SH-SY5Y (cell line): ENCODE data around the gene CCDC121.

Experiments used
- GATA2 ChIP-seq: IDR thresholded peaks from 2 replicates; pipeline ENCODE4 v1.6.1; 2011; ENCODE audit warnings: mild to moderate bottlenecking, low read depth, low read length
- GATA3 ChIP-seq: IDR thresholded peaks from 2 replicates; pipeline ENCODE4 v1.6.1; 2011; ENCODE audit warnings: low read depth, mild to moderate bottlenecking, low read length, moderate library complexity

Gene CCDC121

DNA sequence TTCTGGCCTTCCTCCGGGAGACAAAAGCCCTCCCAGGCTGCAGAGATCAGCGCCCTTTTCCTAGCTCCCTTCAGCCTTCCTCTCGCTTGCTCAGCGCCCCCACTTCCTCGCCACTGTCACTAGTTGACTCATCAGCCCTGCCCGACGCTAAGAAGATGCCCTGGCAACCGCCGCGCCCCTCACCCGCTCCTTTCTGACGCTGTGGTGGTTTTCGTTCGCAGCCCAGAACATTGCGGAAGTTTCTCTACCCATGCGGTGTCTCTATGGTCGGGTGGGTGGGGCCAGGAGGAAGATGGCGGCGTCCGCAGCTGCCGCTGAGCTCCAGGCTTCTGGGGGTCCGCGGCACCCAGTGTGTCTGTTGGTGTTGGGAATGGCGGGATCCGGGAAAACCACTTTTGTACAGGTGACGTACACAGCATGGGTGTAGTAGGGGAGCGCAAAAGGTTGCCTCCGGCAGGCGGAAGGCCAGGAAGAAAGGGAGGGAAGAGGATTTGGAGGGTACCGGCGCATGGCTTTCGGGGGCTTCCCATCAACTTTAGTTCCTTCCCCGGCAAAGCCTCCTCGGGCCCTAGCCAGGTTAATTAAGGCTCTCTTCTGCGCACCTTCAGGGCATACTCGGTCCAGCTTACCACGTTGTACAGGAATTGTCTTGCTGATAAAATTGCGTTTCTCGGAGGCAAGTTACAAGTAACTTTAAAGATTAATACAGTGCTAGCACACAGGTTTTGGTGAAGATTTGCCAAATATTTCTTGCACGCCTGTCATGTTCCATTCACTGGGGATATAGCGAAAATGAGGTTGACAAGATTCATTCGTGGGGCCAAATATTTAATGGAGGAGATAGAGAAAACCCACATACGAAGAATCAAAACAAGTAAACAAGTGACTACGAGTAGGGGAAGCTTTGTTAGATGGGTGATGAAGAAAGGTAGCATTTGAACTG is at the start of gene CCDC121, which contains the start of gene GPN1:
CCDC121 (minus strand) TSS at position 246 of the 943 bp plus-strand sequence. CDS start 1,213 bp downstream, outside the sequence.
GPN1 (plus strand) TSS at position 284 of the 943 bp plus-strand sequence; CDS start at position 293, 9 bp downstream.
- TF ChIP-seq GATA3 = no peak
- TF ChIP-seq GATA2 = no peak

DNA sequence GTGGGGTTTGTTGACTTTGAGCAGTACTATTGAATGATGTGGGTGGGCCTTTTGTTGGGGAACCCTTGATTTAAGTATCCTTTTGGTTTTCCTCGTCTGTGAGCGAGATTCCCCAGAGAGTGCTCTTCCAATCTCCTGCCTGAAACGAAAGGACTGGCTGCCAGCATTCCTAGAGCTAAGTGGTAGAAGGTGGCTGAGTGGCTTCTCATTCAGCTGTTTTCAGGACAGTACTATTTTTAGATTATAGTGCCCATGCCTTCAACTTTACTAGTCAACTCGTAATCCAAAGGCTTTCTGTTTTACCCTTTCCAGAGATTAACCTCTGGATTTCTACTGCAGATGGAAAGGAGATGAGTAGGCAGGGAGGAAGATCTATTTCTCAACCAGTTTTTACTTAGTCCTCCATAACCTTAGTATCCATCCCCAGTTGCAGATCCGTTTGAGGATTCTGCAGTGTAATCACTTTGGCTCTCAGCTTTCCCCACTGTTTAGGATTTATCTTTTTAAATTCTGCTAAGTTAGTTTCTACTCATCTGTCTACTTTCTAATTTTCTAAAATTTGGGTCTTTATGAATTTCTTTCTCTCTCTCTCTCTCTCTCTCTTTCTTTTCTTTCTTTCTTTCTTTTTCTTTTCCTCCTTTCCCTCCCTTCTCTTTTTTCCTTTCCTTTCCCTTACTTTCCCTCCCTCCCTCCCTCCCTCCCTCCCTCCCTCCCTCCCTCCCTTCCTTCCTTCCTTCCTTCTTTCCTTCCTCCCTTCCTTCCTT is 44.1 kb upstream of the CCDC121 start:
- TF ChIP-seq GATA3 (no peak), GATA2 (no peak)

GRCh38 chr2:27671235-27671634 is 42.4 kb upstream of the CCDC121 start:
- TF ChIP-seq GATA2 = no peak

DNA sequence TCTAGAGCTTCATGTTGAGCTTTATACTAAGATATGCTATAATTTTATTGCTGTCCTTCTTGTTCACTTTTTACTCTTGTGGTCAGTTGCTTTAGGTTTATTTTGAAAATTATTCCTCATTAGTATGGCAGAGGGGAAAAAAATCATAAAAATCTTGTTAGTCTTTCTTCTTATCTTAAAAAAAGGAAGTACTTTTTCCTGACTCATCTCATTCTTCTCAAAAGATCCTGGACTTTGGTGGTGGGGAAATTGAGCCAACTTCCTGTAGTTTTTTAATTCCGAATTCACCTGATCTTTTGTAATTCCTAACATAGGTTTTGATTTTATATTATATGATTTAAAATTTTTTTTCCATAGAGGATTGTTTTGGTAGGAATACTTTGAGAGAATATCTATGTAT is 38.6 kb upstream of the CCDC121 start:
- TF ChIP-seq GATA3 (no peak), GATA2 (no peak)

DNA sequence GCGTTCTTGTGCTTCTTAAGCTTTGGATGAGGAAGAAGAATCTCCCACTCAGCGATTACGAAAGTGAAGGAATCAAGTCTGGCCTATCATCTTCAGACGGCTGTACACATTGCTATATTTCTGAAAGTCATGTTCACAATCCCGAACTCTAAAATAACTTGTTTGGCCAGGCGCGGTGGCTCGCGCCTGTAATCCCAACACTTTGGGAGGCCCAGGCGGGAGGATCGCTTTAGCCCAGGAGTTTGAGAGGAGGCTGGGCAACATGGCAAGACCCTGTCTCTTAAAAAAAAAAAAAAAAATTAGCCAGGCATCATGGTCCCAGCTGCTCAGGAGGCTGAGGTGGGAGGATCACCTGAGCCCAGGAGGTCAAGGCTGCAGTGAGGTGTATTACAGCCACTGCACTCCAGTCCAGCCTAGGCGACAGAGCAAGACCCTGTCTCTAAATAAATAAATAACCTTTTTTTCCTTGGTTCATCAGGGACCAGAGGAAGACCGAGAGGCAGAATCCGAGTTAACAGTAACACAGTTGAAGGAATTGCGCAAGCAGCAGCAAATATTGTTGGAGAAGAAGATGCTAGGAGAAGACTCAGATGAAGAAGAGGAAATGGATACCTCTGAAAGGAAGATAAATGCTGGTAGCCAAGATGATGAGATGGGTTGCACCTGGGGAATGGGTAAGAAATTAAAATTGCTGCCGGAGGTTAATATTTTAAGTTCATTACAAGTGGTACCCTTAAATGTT is 36.0 kb upstream of the CCDC121 start:
- no peak for TF ChIP-seq GATA3
- no peak for TF ChIP-seq GATA2

DNA sequence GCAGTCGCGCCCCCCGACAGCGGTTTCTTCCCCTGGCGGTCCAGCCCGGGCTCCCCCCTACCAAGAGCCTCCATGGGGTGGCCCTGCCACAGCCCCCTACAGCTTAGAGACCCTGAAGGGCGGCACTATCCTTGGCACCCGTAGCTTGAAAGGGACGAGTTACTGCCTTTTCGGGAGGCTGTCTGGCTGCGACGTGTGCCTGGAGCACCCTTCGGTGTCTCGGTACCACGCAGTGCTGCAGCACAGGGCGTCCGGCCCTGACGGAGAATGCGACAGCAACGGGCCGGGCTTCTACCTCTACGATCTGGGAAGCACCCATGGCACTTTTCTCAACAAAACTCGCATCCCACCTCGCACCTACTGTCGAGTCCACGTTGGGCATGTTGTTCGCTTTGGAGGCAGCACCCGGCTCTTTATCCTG is 35.4 kb upstream of the CCDC121 start:
- TF ChIP-seq GATA3 = no peak
- no peak for TF ChIP-seq GATA2

DNA sequence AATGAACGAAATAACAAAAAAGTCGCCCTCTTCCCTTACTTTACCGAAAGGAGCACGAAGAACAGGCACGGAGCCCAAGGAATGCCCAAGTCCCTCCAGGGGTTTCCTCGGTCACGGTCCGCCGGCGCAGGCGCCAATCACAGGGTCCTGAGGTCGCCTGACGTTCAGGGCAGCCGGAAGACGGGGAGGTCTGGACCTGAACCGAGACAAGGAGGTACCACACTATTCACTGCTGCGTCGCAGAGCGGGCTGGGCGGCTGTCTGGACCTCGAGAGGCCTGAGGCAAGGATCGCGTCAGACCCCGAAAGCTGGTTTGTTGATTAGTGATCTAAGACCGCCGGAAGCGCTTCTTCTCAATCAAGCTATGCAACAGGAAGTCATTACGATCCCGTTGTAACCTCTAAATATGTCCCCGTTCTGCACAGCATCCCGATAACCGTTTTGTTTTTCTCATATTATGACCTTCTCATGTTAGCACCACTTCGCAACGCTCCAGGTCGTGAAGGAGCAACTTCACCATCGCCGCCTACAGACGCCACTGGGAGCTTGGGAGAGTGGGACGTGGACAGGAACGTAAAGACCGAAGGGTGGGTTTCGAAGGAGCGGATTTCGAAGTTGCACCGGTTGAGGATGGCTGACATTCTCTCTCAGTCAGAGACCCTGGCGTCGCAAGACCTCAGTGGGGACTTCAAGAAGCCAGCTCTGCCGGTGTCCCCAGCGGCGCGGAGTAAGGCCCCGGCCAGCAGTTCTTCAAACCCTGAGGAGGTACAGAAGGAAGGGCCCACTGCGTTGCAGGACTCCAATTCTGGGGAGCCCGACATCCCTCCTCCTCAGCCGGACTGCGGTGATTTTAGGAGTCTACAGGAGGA is 34.7 kb upstream of the CCDC121 start, which contains the start of the genes SLC4A1AP and SUPT7L:
SLC4A1AP (plus strand) TSS at position 605 of the 869 bp plus-strand sequence; CDS start at position 631, 26 bp downstream.
SUPT7L (minus strand) TSS at position 330 of the 869 bp plus-strand sequence. CDS start 1,422 bp downstream, outside the sequence.
- TF ChIP-seq GATA2 = peak; percentile 52
- no peak for TF ChIP-seq GATA3

GRCh38 chr2:27661371-27661770 is 32.6 kb upstream of the CCDC121 start:
- TF ChIP-seq GATA3 (no peak), GATA2 (no peak)

DNA sequence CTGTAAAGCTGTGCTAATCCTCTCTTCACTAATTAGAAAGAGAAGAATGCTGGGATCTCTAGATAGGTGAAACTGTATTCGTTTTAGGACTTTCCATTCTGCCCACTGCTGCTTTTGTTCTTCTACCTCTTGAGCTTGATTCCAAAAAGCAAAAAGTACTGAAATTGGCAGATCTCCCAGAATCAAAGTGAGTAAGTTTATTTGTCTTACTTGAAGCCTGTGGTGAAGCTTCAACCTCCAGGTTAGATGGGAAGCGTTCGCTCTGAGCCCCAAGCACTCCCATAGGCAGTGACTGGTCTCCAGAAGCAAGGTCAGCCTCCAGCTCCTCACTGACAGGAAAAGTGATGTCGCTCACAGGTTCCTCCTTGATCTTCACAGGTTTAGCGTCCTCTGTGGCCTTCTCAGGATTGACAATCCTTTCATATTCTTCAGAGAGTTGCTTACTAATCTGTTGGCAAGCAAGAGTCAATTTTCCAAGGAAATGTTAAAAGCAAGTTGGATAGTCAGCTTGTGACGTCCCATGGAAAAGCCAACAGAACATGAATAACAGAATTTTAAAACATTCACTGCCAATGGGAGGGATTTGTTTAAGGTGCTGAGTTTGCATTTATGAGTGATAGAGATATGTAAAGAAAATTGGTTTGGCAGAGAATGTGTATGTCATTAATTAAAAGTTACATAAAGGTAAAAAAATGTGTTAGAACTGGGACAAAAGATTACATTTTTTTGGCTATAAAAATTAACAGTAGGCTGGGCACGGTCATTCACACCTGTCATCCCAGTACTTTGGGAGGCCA is 26.5 kb upstream of the CCDC121 start:
- no peak for TF ChIP-seq GATA2
- TF ChIP-seq GATA3 = no peak

- no peak for TF ChIP-seq GATA2
- TF ChIP-seq GATA3 = no peak
Measured at GRCh38 chr2:27653397-27653796, 24.6 kb upstream of the CCDC121 start.

GRCh38 chr2:27652790-27653189 is 24.0 kb upstream of the CCDC121 start:
- TF ChIP-seq GATA3 (no peak), GATA2 (no peak)

DNA sequence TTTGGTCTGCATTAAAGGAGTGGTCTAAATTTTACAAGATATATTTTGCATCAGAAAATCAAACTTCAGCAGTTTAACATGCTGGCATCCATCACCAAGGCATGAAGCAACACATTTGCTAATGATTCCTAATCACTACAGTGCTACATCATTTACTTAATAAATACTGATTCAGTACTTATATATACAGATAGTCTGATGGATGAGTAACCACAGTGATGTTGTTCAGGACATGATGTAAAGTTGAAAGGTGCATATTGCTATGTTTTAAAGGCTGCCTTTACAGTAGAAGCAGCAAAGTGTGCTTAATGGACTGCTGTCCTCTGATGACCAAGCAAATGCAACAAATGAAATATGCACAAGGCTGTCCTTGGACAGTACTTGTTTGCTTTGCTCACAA is 23.5 kb upstream of the CCDC121 start:
- no peak for TF ChIP-seq GATA3
- no peak for TF ChIP-seq GATA2

GRCh38 chr2:27651056-27651455 is 22.2 kb upstream of the CCDC121 start:
- TF ChIP-seq GATA2 = no peak
- TF ChIP-seq GATA3 = no peak
